Glutamatergic neuron (in vitro differentiated cells): ENCODE data around the gene TAF11L3. TPM values are rescaled to one million over a fixed set of nuclear protein-coding genes. Genes with fewer than 3 reads are reported as not detected.
"Not testable (repeated sequence)": the region's sequence is repeated elsewhere in the genome, so short reads cannot be mapped to it uniquely, and the experiment has no call there.

Experiments used
- DNase-seq: peaks from one replicate; pipeline ENCODE4 v3.0.0; 2022
- H3K27ac Mint-ChIP-seq: one replicate; pipeline ENCODE4 v1.8.0; 2020; ENCODE audit warnings: mild to moderate bottlenecking, mixed read lengths, inconsistent platforms; ENCODE audit not compliant: unreplicated experiment
- H3K27me3 Mint-ChIP-seq: one replicate; pipeline ENCODE4 v1.8.0; 2020; ENCODE audit warnings: mild to moderate bottlenecking, moderate library complexity, mixed read lengths, inconsistent platforms; ENCODE audit not compliant: unreplicated experiment
- H3K36me3 Mint-ChIP-seq: one replicate; pipeline ENCODE4 v1.8.0; 2020; ENCODE audit warnings: mild to moderate bottlenecking, mixed read lengths, inconsistent platforms; ENCODE audit not compliant: unreplicated experiment
- H3K4me1 Mint-ChIP-seq: one replicate; pipeline ENCODE4 v1.8.0; 2020; ENCODE audit warnings: mild to moderate bottlenecking, low read depth, mixed read lengths, inconsistent platforms; ENCODE audit not compliant: unreplicated experiment
- H3K4me3 Mint-ChIP-seq: one replicate; pipeline ENCODE4 v1.8.0; 2020; ENCODE audit warnings: mild to moderate bottlenecking, mixed read lengths, inconsistent platforms; ENCODE audit not compliant: unreplicated experiment
- H3K9me3 Mint-ChIP-seq: one replicate; pipeline ENCODE4 v1.8.0; 2020; ENCODE audit warnings: mild to moderate bottlenecking, moderate library complexity, mixed read lengths, inconsistent platforms; ENCODE audit not compliant: unreplicated experiment
- total RNA-seq: library from RNA; stranded (reverse); fragmentation: NEBNext Ultra II Directional; extraction: Animal tissue kit (Norgen Biotek cat#: 25700); gene quantifications from one replicate; pipeline ENCODE4 v1.2.1, GENCODE V29; 2021; ENCODE audit not compliant: unreplicated experiment
- TF ChIP-seq, protein P1 (sequence below): fragments of 200-600 bp; sonication (generic); IDR thresholded peaks from one replicate; pipeline ENCODE4 v1.5.0; 2021; ENCODE audit not compliant: partially characterized antibody, unreplicated experiment

Gene TAF11L3
- total RNA-seq, 1 donor from 2014 or later: not detected

DNA sequence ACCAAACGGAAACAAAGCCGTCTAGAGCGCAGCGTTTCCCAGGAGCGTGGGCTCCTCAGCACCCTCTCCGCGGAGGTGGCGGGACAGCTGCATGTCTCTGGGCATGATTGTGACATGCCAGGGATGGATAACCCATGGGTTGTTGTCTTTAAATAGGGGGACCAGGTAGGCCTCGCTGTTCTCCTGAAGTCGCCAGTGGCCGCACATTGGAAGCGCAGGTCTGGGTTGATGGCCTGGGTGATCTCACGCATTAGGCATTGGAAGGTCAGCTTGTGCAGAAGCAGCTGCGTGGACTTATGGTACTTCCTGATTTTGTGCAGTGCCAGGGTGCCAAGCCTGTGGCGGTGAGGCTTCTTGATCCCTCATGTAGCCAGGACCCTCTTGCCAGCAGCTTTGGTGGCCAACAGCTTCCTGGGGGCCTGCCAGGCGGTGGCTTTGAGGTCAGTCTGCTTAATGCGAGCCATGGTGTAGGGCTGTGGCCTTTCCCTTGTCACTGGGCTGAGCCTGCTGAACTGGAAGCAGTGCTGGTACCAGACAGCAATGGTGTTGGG lies 6.3 kb upstream of the TAF11L3 start:
- Mint-ChIP-seq H3K27ac (no peak overlapping the region), H3K4me3 (no peak overlapping the region), H3K36me3 (no peaks in the 10 kb centered on the region), H3K9me3 (peaks cover 1% of the 10 kb centered on the region), H3K27me3 (peaks cover 2% of the 10 kb centered on the region), H3K4me1 (peaks cover 7% of the 10 kb centered on the region)
- DNase-seq: no peak
- TF ChIP-seq, protein P1, sequence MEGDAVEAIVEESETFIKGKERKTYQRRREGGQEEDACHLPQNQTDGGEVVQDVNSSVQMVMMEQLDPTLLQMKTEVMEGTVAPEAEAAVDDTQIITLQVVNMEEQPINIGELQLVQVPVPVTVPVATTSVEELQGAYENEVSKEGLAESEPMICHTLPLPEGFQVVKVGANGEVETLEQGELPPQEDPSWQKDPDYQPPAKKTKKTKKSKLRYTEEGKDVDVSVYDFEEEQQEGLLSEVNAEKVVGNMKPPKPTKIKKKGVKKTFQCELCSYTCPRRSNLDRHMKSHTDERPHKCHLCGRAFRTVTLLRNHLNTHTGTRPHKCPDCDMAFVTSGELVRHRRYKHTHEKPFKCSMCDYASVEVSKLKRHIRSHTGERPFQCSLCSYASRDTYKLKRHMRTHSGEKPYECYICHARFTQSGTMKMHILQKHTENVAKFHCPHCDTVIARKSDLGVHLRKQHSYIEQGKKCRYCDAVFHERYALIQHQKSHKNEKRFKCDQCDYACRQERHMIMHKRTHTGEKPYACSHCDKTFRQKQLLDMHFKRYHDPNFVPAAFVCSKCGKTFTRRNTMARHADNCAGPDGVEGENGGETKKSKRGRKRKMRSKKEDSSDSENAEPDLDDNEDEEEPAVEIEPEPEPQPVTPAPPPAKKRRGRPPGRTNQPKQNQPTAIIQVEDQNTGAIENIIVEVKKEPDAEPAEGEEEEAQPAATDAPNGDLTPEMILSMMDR: no peak

GRCh38 chr5:17517526-17517925 lies 641 bp upstream of the TAF11L3 start:
- not testable (repeated sequence) for DNase-seq, H3K9me3 Mint-ChIP-seq, H3K27ac Mint-ChIP-seq, H3K4me1 Mint-ChIP-seq, H3K36me3 Mint-ChIP-seq, H3K27me3 Mint-ChIP-seq, H3K4me3 Mint-ChIP-seq

- not testable (repeated sequence) for H3K4me1 Mint-ChIP-seq, DNase-seq, H3K36me3 Mint-ChIP-seq, H3K4me3 Mint-ChIP-seq, H3K27ac Mint-ChIP-seq, H3K9me3 Mint-ChIP-seq, H3K27me3 Mint-ChIP-seq
Measured at GRCh38 chr5:17519508-17519907, 1.3 kb downstream of the TAF11L3 start.

DNA sequence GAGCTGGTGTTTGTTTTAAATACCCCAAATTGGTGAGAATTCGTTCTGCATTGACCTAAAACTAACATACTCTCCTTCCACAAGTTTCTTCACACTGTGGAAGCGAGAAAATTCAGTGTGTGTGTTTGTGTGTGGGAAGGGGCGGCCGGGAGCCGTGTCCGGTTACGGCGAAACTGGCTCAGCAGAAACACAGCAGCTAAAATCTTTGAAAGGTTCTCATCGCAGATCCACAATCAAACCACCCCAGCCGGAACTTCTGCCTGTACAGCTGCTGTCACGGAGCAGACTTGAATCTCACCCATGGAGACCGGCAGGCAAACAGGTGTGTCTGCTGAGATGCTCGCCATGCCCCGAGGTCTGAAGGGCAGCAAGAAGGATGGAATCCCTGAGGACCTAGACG lies 3.3 kb downstream of the TAF11L3 start, which contains the start of gene TAF11L4:
Gene TAF11L4, plus strand, starts transcription at position 301 of the 400 bp plus-strand sequence.
- H3K4me1 Mint-ChIP-seq, H3K36me3 Mint-ChIP-seq, H3K27ac Mint-ChIP-seq, H3K4me3 Mint-ChIP-seq, DNase-seq, H3K27me3 Mint-ChIP-seq, H3K9me3 Mint-ChIP-seq: not testable (repeated sequence)

GRCh38 chr5:17524935-17525334 lies 6.8 kb downstream of the TAF11L3 start, which contains the start of gene TAF11L5:
Gene TAF11L5 (plus strand): TSS chr5:17525235.
- H3K36me3 Mint-ChIP-seq, H3K27ac Mint-ChIP-seq, H3K4me3 Mint-ChIP-seq, H3K27me3 Mint-ChIP-seq, H3K9me3 Mint-ChIP-seq, H3K4me1 Mint-ChIP-seq, DNase-seq: not testable (repeated sequence)

DNA sequence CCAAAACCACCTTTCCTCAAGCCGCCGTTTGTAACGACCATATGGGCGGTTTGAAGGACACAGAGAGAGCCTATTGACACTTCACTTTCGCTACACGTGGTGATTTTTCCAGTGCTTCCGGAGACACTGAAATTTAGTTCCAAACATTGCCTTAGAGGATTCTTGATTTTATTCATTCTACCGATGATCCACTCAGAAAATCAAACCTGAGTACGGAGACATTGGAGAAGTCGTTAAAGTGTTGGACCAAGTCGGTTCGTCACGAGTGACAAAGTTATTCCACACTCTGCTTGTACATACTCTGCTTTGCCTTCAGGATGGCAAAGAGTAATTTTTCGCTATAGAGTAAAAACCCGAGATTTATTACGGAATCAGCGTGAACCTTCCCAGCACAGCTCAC lies 8.3 kb downstream of the TAF11L3 start:
- not testable (repeated sequence) for H3K36me3 Mint-ChIP-seq, H3K27ac Mint-ChIP-seq, DNase-seq, H3K27me3 Mint-ChIP-seq, H3K9me3 Mint-ChIP-seq, H3K4me1 Mint-ChIP-seq, H3K4me3 Mint-ChIP-seq

- not testable (repeated sequence) for H3K4me3 Mint-ChIP-seq, DNase-seq, H3K27me3 Mint-ChIP-seq, H3K9me3 Mint-ChIP-seq, H3K36me3 Mint-ChIP-seq, H3K4me1 Mint-ChIP-seq, H3K27ac Mint-ChIP-seq
Measured at GRCh38 chr5:17528369-17528768, 10.2 kb downstream of the TAF11L3 start, which contains the start of gene TAF11L6. Gene TAF11L6 (plus strand): TSS chr5:17528669.

Other genes with a start within 250 kb of the TAF11L3 start
- not detected for gene TAF11L2, start 20.1 kb upstream of the TAF11L3 start, total RNA-seq
- gene TAF11L4, start 3.4 kb downstream of the TAF11L3 start, total RNA-seq: not detected
- 0.83 TPM for gene TAF11L5, start 6.9 kb downstream of the TAF11L3 start, total RNA-seq
- not detected for gene TAF11L6, start 10.3 kb downstream of the TAF11L3 start, total RNA-seq
- 0.83 TPM for gene TAF11L7, start 67.4 kb downstream of the TAF11L3 start, total RNA-seq
- gene TAF11L8, start 72.6 kb downstream of the TAF11L3 start, total RNA-seq: not detected
- gene TAF11L9, start 76.0 kb downstream of the TAF11L3 start, total RNA-seq: 0.83 TPM
- 0.83 TPM for gene TAF11L10, start 79.5 kb downstream of the TAF11L3 start, total RNA-seq
- 3.7 TPM for gene TAF11L11, start 85.8 kb downstream of the TAF11L3 start, total RNA-seq
- gene TAF11L12, start 92.0 kb downstream of the TAF11L3 start, total RNA-seq: 2.4 TPM
- gene TAF11L13, start 113.7 kb downstream of the TAF11L3 start, total RNA-seq: 1.3 TPM
- gene TAF11L14, start 116.1 kb downstream of the TAF11L3 start, total RNA-seq: not detected